ENCODE data around the gene GLRA1.

Gene GLRA1

GRCh38 chr5:151812757-151813309 is 111.8 kb downstream of the GLRA1 start:
- Mint-ChIP-seq H3K4me3 (no peak overlapping the region), H3K4me1 (peaks cover 38% of the 10 kb centered on the region), H3K27me3 (ENCODE audit: low read depth) (no peaks in the 10 kb centered on the region), H3K9me3 (no peaks in the 10 kb centered on the region), H3K27ac (peak overlapping the region in 1 of 3 experiments; percentile 41), H3K36me3 (ENCODE audit: low read depth) (peaks cover 77% of the 10 kb centered on the region)
- TF ChIP-seq CTCF (IDR thresholded peaks at IDR 0.05; ENCODE audit: unreplicated experiment in 3 of 3): no peak

GRCh38 chr5:151811593-151812321 is 112.9 kb downstream of the GLRA1 start:
- H3K4me3 Mint-ChIP-seq: no peak overlapping the region
- TF ChIP-seq CTCF (IDR thresholded peaks at IDR 0.05; ENCODE audit: unreplicated experiment in 3 of 3): no peak

GRCh38 chr5:151810897-151811296 is 113.8 kb downstream of the GLRA1 start:
- Mint-ChIP-seq H3K27ac (no peak overlapping the region), H3K9me3 (no peaks in the 10 kb centered on the region), H3K27me3 (ENCODE audit: low read depth) (no peaks in the 10 kb centered on the region)

More at GRCh38 chr5:151811593-151812321, 112.9 kb downstream of the GLRA1 start:
- peaks cover 81% of the 10 kb centered on the region for H3K36me3 Mint-ChIP-seq (ENCODE audit: low read depth)
- peaks cover 38% of the 10 kb centered on the region for H3K4me1 Mint-ChIP-seq
- no peaks in the 10 kb centered on the region for H3K27me3 Mint-ChIP-seq (ENCODE audit: low read depth)
- H3K9me3 Mint-ChIP-seq: no peaks in the 10 kb centered on the region
- peak overlapping the region in 1 of 3 experiments; percentile 41 for H3K27ac Mint-ChIP-seq

GRCh38 chr5:151810449-151810848 is 114.2 kb downstream of the GLRA1 start:
- Mint-ChIP-seq H3K4me3 (no peak overlapping the region), H3K36me3 (ENCODE audit: low read depth) (peaks cover 89% of the 10 kb centered on the region), H3K4me1 (peaks cover 39% of the 10 kb centered on the region), H3K27me3 (ENCODE audit: low read depth) (no peaks in the 10 kb centered on the region), H3K27ac (no peak overlapping the region), H3K9me3 (no peaks in the 10 kb centered on the region)
- no peak for TF ChIP-seq CTCF (IDR thresholded peaks at IDR 0.05; ENCODE audit: unreplicated experiment in 3 of 3)

More at GRCh38 chr5:151810897-151811296, 113.8 kb downstream of the GLRA1 start:
- H3K4me1 Mint-ChIP-seq: peaks cover 39% of the 10 kb centered on the region
- peaks cover 88% of the 10 kb centered on the region for H3K36me3 Mint-ChIP-seq (ENCODE audit: low read depth)
- no peak for TF ChIP-seq CTCF (IDR thresholded peaks at IDR 0.05; ENCODE audit: unreplicated experiment in 3 of 3)
- no peak overlapping the region for H3K4me3 Mint-ChIP-seq

GRCh38 chr5:151808451-151809169 is 116.0 kb downstream of the GLRA1 start:
- Mint-ChIP-seq H3K4me1 (peaks cover 31% of the 10 kb centered on the region), H3K9me3 (no peaks in the 10 kb centered on the region), H3K36me3 (ENCODE audit: low read depth) (peaks cover 88% of the 10 kb centered on the region), H3K4me3 (no peak overlapping the region), H3K27me3 (ENCODE audit: low read depth) (no peaks in the 10 kb centered on the region), H3K27ac (no peak overlapping the region)
- no peak for TF ChIP-seq CTCF (IDR thresholded peaks at IDR 0.05; ENCODE audit: unreplicated experiment in 3 of 3)
